HEK293T (cell line): Measurements from ENCODE around the gene TTYH2.

Source experiments
- FOXK2 ChIP-seq: fragments of 450-650 bp; IDR thresholded peaks from 2 replicates; pipeline ENCODE4 v1.6.1; 2016; ENCODE audit warnings: mild to moderate bottlenecking
- FOXM1 ChIP-seq: fragments of 450-650 bp; IDR thresholded peaks from 2 replicates; pipeline ENCODE4 v1.6.1; 2017; ENCODE audit warnings: mild to moderate bottlenecking, borderline replicate concordance
- HDGF ChIP-seq: fragments of 450-650 bp; IDR thresholded peaks from 2 replicates; pipeline ENCODE4 v1.6.1; 2017; ENCODE audit warnings: antibody characterized with exemption, borderline replicate concordance
- NFRKB ChIP-seq: fragments of 450-650 bp; IDR thresholded peaks from 2 replicates; pipeline ENCODE4 v1.6.1; 2016; ENCODE audit warnings: mild to moderate bottlenecking, moderate library complexity
- PKNOX1 ChIP-seq: fragments of 450-650 bp; IDR thresholded peaks from 2 replicates; pipeline ENCODE4 v1.6.1; 2016
- SP1 ChIP-seq: fragments of 450-650 bp; IDR thresholded peaks from 2 replicates; pipeline ENCODE4 v1.6.1; 2017
- SUZ12 ChIP-seq: fragments of 450-650 bp; IDR thresholded peaks from 2 replicates; pipeline ENCODE4 v1.6.1; 2016; ENCODE audit warnings: mild to moderate bottlenecking
- TARDBP ChIP-seq: fragments of 450-650 bp; IDR thresholded peaks from 2 replicates; pipeline ENCODE4 v1.6.1; 2016

- no peak for TF ChIP-seq TARDBP
- no peak for TF ChIP-seq FOXM1
- TF ChIP-seq PKNOX1: no peak
- no peak for TF ChIP-seq NFRKB
- TF ChIP-seq HDGF: no peak
- TF ChIP-seq SUZ12: no peak
- TF ChIP-seq SP1: no peak
- TF ChIP-seq FOXK2: no peak
These were observed 7.0 kb upstream of the TTYH2 start for GRCh38 chr17:74206332-74206818.
